Testis (tissue), 3 donors: ENCODE data around the gene SERP2. TPM values are rescaled to one million over a fixed set of nuclear protein-coding genes. Genes with fewer than 3 reads are reported as not detected.

Experiments
- DNase-seq: peaks from one replicate; pipeline ENCODE4 v3.0.0-alpha.2; 2019
- H3K27ac ChIP-seq, 2 donors: fragments of 200-600 bp; sonication (generic); one replicate each; pipeline ENCODE4 v1.5.1; 2019
- H3K27me3 ChIP-seq: fragments of 200-600 bp; sonication (generic); one replicate; pipeline ENCODE4 v1.5.1; 2019
- H3K36me3 ChIP-seq: fragments of 200-600 bp; sonication (generic); one replicate; pipeline ENCODE4 v1.5.1; 2017; ENCODE audit warnings: low read depth; ENCODE audit errors: missing control alignments
- H3K4me1 ChIP-seq: fragments of 200-600 bp; sonication (generic); one replicate; pipeline ENCODE4 v1.5.1; 2019
- H3K4me3 ChIP-seq, 2 donors: fragments of 200-600 bp; sonication (generic); one replicate each; pipeline ENCODE4 v1.5.1; 2017 to 2019
- H3K9me3 ChIP-seq: fragments of 200-600 bp; sonication (generic); one replicate; pipeline ENCODE4 v1.5.1; 2017
- CTCF ChIP-seq, 3 experiments: fragments of 450-650 bp in 2 of 3; fragments of 200-600 bp in 1 of 3; sonication (generic) in 1 of 3; IDR thresholded peaks; one replicate each; pipeline ENCODE4 v1.5.1; 2016 to 2019; ENCODE audit warnings: antibody characterized with exemption in 3 of 3, mild to moderate bottlenecking in 2 of 3, moderate library complexity in 1 of 3
- POLR2A ChIP-seq: fragments of 450-650 bp; IDR thresholded peaks from one replicate; pipeline ENCODE4 v1.6.1; 2017; ENCODE audit warnings: antibody characterized with exemption, mild to moderate bottlenecking, moderate library complexity
- WGBS, 2 donors: methylation state at CpG; one replicate each; pipeline ENCODE4 v1.1.5; 2018; 5-methylcytosine and 5-hydroxymethylcytosine counted together
- intact Hi-C: fragments of 100-400 bp; cut with DNase I; formaldehyde crosslinking; loops from one replicate; pipeline ENCODE4 v1.15.1; 2023; ENCODE audit warnings: low total_unique reads
- polyA plus RNA-seq: library from polyadenylated mRNA; stranded (reverse); fragments of 350-450 nt; fragmentation: Illumina TruSeq; extraction: RNeasy Lipid Tissue Mini Kit (QIAGEN cat#74804); gene quantifications from one replicate; pipeline ENCODE4 v1.2.3, GENCODE V29; 2014; ENCODE audit warnings: low read depth, low replicate concordance; ENCODE audit not compliant: insufficient read depth
- total RNA-seq, 2 donors: library from RNA; depleted of rRNA; stranded (reverse); fragments of >200 nt; gene quantifications; one replicate each; pipeline ENCODE4 v1.2.3, GENCODE V29; 2016

The SERP2 gene
- total and polyA plus RNA-seq, 3 donors from 2014 or later: 23.5 to 59.2 (median 31.4) TPM

GRCh38 chr13:44337581-44337980 is 36.0 kb upstream of the SERP2 start:
- TF ChIP-seq POLR2A (no peak), CTCF (IDR thresholded peaks at IDR 0.05) (no peak)
- Histone ChIP-seq H3K27ac (no peak overlapping the region), H3K4me1 (peaks cover under 1% of the 10 kb centered on the region), H3K9me3 (no peaks in the 10 kb centered on the region), H3K4me3 (no peak overlapping the region), H3K36me3 (no peaks in the 10 kb centered on the region), H3K27me3 (no peaks in the 10 kb centered on the region)
- WGBS, 2 donors: 86 to 93% methylated on average over 4 of the region's 4 CpGs
- intact Hi-C loops: no loop called here
- DNase-seq: no peak

- 80 to 89% methylated on average over 2 of the region's 2 CpGs for WGBS, 2 donors
- Histone ChIP-seq H3K9me3 (no peaks in the 10 kb centered on the region), H3K27ac (no peak overlapping the region), H3K27me3 (no peaks in the 10 kb centered on the region), H3K4me3 (no peak overlapping the region), H3K36me3 (no peaks in the 10 kb centered on the region), H3K4me1 (no peaks in the 10 kb centered on the region)
- TF ChIP-seq POLR2A: no peak
- no peak for TF ChIP-seq CTCF (IDR thresholded peaks at IDR 0.05)
- intact Hi-C loops: no loop called here
- DNase-seq: no peak
These were observed 33.1 kb upstream of the SERP2 start for GRCh38 chr13:44340508-44340907.

- no peaks in the 10 kb centered on the region for H3K36me3 ChIP-seq
- H3K4me1 ChIP-seq: no peaks in the 10 kb centered on the region
- H3K27ac ChIP-seq: no peak overlapping the region
- 93 to 97% methylated on average over 1 of the region's 1 CpG for WGBS, 2 donors
- TF ChIP-seq CTCF (IDR thresholded peaks at IDR 0.05): no peak
- TF ChIP-seq POLR2A: no peak
- intact Hi-C loops: no loop called here
- H3K27me3 ChIP-seq: no peaks in the 10 kb centered on the region
- no peak for DNase-seq
- no peaks in the 10 kb centered on the region for H3K9me3 ChIP-seq
- no peak overlapping the region for H3K4me3 ChIP-seq
These were observed 30.9 kb upstream of the SERP2 start for GRCh38 chr13:44342741-44343140.

- no peak overlapping the region for H3K27ac ChIP-seq
- H3K4me3 ChIP-seq: no peak overlapping the region
- no peaks in the 10 kb centered on the region for H3K36me3 ChIP-seq
- no peaks in the 10 kb centered on the region for H3K4me1 ChIP-seq
- H3K27me3 ChIP-seq: no peaks in the 10 kb centered on the region
- TF ChIP-seq CTCF (IDR thresholded peaks at IDR 0.05): no peak
- no peak for TF ChIP-seq POLR2A
- DNase-seq: no peak
- intact Hi-C loops: no loop called here
- H3K9me3 ChIP-seq: no peaks in the 10 kb centered on the region
These were observed 27.1 kb upstream of the SERP2 start for GRCh38 chr13:44346534-44346933.

GRCh38 chr13:44347301-44347700 is 26.3 kb upstream of the SERP2 start:
- DNase-seq: no peak
- Histone ChIP-seq H3K27me3 (no peaks in the 10 kb centered on the region), H3K9me3 (no peaks in the 10 kb centered on the region), H3K4me3 (no peak overlapping the region), H3K27ac (no peak overlapping the region), H3K4me1 (no peaks in the 10 kb centered on the region), H3K36me3 (no peaks in the 10 kb centered on the region)
- TF ChIP-seq POLR2A (no peak), CTCF (IDR thresholded peaks at IDR 0.05) (no peak)
- 87 to 96% methylated on average over 2 of the region's 2 CpGs for WGBS, 2 donors
- intact Hi-C loops: no loop called here
